ENCODE measurements around the gene GSTM4.

Gene GSTM4

GRCh38 chr1:109623601-109624161 lies 32.2 kb upstream of the GSTM4 start:
- no peak for DNase-seq (ENCODE audit: low read depth, low spot score)
- H3K4me3 ChIP-seq (ENCODE audit: low read length) = no peak overlapping the region

GRCh38 chr1:109624201-109625010 lies 31.5 kb upstream of the GSTM4 start:
- no peak for DNase-seq (ENCODE audit: low read depth, low spot score)
- no peak overlapping the region; the same call in 1 of the 2 replicates for H3K4me3 ChIP-seq (ENCODE audit: low read length)

GRCh38 chr1:109625176-109625575 lies 30.7 kb upstream of the GSTM4 start:
- no peak overlapping the region for H3K4me3 ChIP-seq (ENCODE audit: low read length)

GRCh38 chr1:109625601-109626560 lies 30.0 kb upstream of the GSTM4 start:
- no peak for DNase-seq (ENCODE audit: low read depth, low spot score)
- H3K4me3 ChIP-seq (ENCODE audit: low read length) = no peak overlapping the region

More at GRCh38 chr1:109625176-109625575, 30.7 kb upstream of the GSTM4 start:
- DNase-seq (ENCODE audit: low read depth, low spot score) = no peak

- H3K4me3 ChIP-seq (ENCODE audit: low read length) = no peak overlapping the region
- no peak for DNase-seq (ENCODE audit: low read depth, low spot score)
Measured at GRCh38 chr1:109626682-109627408, 29.1 kb upstream of the GSTM4 start.

GRCh38 chr1:109627692-109628399 lies 28.1 kb upstream of the GSTM4 start:
- no peak for DNase-seq (ENCODE audit: low read depth, low spot score)
- no peak overlapping the region for H3K4me3 ChIP-seq (ENCODE audit: low read length)

- H3K4me3 ChIP-seq (ENCODE audit: low read length) = no peak overlapping the region
- no peak for DNase-seq (ENCODE audit: low read depth, low spot score)
Measured at GRCh38 chr1:109628540-109629321, 27.2 kb upstream of the GSTM4 start.

GRCh38 chr1:109629372-109630030 lies 26.4 kb upstream of the GSTM4 start:
- DNase-seq (ENCODE audit: low read depth, low spot score) = no peak
- no peak overlapping the region for H3K4me3 ChIP-seq (ENCODE audit: low read length)

GRCh38 chr1:109630081-109630897 lies 25.6 kb upstream of the GSTM4 start:
- H3K4me3 ChIP-seq (ENCODE audit: low read length) = no peak overlapping the region
- no peak for DNase-seq (ENCODE audit: low read depth, low spot score)

GRCh38 chr1:109630898-109631512 lies 24.9 kb upstream of the GSTM4 start:
- H3K4me3 ChIP-seq (ENCODE audit: low read length) = no peak overlapping the region
- no peak for DNase-seq (ENCODE audit: low read depth, low spot score)

GRCh38 chr1:109631513-109632505 lies 24.1 kb upstream of the GSTM4 start:
- no peak for DNase-seq (ENCODE audit: low read depth, low spot score)

GRCh38 chr1:109632671-109633346 lies 23.1 kb upstream of the GSTM4 start:
- no peak overlapping the region for H3K4me3 ChIP-seq (ENCODE audit: low read length)
- no peak for DNase-seq (ENCODE audit: low read depth, low spot score)

More at GRCh38 chr1:109631513-109632505, 24.1 kb upstream of the GSTM4 start:
- H3K4me3 ChIP-seq (ENCODE audit: low read length) = no peak overlapping the region

GRCh38 chr1:109634292-109634691 lies 21.6 kb upstream of the GSTM4 start:
- H3K4me3 ChIP-seq (ENCODE audit: low read length) = no peak overlapping the region
- no peak for DNase-seq (ENCODE audit: low read depth, low spot score)
